GM18502 (cell line): ENCODE data around the gene DPP7.

Experiments used
- ATAC-seq: cut with Tn5 transposase; IDR thresholded peaks from one replicate; pipeline ENCODE4 v1.9.1; 2021; ENCODE audit warnings: mild to moderate bottlenecking; ENCODE audit not compliant: unreplicated experiment, poor library complexity

DPP7 gene

DNA sequence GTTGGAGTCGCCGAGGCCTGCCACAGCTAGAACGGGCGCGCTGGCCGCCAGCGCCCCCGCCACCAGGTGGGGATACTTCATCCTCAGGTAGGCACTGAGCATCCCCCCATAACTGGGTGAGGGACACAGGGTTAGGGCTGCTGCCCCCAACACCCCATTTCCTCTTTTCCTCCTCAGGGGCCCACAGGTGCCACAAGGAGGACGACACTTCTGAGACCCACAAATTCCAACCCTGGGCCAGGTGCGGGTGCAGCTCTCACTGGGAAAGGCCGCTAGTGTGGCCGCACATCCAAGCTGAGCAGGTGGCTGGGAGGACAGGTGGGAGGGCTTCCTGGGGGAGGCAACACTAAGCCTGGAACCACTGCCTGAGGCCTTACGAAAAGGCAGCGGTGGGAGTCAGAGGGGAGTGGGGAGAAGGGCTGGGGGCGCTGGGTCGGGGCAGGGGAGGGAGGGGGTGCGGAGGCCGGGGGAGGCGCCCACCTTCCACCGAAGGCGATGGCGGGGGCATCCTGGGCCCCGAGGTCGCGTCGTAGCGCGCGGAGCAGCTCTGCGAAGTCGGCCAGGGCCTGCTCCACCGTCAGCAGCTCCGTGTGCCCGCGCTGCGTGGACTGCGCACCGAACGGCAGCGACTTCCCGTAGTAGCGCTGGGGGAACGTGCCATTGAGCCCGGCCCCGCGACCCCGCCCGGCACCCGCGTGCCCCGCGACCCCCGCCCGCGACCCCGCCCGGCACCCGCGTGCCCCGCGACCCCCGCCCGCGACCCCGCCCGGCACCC, 961 bp downstream of the DPP7 start:
- ATAC-seq = no peak

DNA sequence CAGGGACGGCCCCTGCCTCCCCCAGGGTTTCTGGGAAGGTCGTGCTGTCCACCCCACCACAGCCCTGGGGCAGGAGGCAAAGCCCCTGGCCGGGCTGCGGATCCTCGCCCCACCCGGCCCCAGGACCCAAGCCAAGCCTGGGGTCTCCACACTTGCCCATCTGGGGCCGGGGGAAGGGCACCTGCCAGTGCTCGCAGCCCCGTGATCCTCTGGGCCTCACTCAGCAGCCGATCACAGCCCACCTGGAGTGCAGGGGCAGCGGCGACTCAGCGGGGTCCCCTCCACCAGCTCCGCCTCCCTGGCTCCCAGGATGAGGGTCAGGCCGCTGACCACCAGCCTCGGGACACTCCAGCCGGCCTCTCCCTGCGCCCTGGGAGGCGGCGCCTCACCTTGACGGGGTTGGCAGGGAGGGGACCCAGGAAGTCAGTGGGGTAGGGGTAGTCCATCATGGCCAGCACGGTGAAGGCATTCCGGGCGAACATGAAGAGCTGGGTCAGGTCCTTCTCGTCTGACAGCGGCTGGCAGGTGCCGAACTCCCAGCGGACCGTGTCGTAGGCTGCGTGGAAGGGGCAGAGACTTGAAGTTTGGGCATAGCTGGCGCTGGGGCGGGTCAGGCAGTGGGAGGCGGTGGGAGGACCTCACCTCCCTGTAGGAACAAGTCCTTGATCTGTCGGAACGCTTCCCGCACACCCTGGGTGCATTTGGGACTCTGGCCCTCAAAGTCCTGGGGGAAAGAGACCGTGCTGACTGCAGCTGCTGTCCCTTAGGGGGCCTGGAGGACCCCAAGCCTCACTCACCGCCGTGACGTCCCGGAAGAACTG, 1.8 kb downstream of the DPP7 start:
- ATAC-seq = no peak

DNA sequence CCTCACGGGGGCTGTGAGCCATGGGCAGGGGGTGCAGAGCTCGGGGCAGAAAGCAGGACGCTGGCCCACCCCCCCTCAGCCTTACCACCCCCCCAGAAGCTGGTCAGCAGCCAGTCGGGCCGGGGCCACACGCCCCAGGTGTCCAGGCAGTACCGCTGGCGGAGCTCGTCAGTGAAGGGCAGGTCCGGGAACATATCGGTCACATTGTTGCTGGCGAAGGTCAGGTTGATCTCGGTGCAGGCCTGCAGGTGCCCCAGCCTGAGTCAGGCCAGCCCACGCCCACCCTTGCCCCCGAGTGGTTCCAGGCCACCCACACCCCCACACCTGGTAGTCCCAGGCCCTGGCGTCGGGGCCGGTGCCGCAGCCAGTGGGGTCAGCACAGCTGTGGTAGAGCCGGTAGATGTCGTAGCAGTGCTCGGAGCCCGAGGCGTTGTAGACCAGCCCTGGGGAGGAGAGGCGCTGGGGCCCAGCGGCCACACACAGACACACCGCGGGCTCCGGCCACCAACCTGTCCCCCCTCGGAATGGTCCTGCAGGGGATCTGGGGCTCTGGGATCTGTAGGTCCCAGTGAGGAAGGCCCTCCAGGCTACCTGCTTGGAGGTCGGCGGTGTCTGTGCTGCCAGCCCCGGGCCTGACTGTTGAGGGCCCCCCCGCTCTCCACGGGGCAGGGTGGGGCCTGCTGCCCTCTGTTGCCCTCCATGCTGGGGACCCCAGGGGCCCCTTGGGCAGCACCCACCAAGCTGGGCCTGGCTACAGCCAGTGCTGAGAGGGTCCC, 2.6 kb downstream of the DPP7 start:
- ATAC-seq = no peak

DNA sequence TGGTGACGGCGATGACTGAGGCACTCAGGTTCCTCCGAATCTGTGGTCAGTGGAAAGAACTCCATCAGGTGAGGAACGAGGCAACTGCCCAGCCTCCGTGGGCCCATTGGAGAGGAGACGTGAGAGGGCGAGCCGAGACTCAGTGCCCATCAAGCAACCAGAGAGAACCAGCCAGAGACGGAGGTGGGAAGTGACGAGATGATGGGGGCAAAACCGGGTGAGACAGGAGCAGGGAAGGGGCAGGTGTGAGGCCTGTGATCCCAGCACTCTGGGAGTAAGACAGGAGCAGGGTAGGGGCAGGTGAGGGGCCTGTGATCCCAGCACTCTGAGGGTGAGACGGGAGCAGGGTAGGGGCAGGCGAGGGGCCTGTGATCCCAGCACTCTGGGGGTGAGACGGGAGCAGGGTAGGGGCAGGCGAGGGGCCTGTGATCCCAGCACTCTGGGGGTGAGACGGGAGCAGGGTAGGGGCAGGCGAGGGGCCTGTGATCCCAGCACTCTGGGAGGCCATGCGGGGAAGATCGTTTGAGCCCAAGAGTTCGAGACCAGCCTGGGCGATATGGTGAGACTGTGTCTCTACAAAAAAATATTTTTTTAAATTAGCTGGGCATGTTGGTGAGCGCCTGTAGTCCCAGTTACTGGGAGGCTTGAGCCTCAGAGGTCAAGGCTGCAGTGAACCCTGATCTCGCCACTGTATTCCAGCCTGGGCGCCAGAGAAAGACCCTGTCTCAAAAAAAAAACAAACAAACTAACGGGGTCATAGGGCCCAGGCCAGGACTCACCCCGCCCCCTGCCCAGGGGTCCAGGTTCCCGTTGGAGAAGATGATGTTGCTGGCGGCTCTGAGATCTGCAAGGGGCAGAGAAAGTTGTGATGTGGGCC, 3.4 kb downstream of the DPP7 start:
- ATAC-seq = no peak

DNA sequence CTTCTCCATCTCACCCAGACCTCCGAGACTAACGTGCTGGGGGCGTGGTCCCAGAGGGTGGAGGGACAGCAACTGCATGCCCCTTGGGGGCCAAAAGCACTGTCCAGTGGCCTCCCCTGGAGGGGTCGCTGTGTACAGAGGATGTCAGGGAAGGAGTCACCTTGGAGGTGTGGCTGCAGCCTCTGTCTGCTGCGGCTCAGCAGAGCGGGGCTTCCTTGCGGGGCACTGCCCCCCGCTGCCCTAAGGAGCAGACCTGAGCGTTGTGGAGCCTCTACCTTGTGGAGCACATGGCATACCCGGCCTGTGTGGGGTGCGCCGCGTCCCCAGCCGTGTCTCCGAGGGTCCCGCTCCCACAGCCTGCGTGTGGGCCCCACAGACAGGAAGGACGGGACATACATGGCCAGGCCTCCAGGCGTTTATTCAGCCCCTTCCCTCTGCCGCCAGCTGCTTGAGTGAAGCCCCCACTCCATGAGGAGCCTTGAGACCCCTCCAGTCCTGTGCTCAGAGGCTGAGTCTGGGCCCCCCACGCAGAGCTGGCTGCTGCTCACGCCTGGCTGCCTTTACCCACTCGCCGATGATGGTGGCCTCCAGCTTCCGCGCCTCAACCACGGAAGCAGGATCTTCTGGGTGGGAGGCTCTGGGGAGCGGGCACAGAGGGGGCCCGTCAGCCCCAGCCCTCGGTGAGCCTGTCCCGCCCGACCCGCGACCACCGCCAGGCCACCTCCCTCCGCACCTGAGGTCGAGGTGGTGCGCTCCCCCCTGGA, 4.2 kb downstream of the DPP7 start:
- no peak for ATAC-seq

DNA sequence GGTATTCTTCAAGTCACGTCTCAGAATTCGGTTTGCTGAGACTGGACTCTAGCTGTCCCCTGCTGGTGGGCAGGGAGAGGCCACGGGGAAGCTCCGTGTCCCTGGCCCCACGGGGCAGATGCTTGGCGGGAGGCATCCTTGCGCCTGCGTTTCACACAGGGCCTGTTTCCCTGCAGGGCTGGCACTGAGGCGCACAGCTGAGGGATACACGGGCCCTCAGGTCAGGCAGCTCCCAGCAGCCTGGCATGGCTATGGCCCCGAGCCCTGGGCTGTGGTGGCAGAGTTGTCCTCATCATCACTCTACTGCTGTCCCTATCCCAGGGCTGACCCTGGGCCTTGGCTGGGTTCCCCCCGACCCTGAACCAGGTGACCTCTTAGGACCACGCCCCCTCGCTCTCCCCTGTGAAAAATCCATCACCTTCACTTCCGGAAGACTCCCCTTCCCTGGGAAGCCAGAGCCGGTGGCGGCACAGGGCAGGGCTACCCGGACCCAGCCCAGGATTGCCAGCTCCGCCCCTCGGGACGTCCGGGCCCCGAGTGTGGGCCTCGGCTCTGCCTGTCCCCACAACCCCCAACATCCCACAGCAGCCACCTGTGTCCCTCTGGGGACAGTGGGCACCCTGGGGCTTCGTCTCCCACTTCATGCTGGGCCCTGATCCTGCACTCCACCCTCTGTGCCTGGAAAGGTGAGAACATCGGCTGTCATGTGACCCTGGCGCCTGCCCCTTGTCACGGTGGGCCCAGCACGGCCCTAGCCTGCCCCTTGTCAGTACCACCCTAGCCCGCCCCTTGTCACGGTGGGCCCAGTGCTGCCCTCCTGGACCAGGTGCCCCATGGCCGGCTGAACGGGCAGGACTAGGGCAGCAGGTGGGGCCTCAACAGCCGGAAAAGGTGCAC, 5.0 kb downstream of the DPP7 start:
- no peak for ATAC-seq

DNA sequence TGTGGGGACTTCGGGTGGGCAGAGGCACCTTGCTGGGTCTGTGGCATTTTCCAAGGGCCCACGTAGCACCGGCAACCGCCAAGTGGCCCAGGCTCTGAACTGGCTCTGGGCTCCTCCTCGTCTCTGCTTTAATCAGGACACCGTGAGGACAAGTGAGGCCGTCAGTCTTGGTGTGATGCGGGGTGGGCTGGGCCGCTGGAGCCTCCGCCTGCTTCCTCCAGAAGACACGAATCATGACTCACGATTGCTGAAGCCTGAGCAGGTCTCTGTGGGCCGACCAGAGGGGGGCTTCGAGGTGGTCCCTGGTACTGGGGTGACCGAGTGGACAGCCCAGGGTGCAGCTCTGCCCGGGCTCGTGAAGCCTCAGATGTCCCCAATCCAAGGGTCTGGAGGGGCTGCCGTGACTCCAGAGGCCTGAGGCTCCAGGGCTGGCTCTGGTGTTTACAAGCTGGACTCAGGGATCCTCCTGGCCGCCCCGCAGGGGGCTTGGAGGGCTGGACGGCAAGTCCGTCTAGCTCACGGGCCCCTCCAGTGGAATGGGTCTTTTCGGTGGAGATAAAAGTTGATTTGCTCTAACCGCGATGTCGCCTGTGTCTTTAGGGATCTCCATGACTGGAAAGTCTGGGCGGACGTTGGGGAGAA, 5.8 kb downstream of the DPP7 start:
- no peak for ATAC-seq

DNA sequence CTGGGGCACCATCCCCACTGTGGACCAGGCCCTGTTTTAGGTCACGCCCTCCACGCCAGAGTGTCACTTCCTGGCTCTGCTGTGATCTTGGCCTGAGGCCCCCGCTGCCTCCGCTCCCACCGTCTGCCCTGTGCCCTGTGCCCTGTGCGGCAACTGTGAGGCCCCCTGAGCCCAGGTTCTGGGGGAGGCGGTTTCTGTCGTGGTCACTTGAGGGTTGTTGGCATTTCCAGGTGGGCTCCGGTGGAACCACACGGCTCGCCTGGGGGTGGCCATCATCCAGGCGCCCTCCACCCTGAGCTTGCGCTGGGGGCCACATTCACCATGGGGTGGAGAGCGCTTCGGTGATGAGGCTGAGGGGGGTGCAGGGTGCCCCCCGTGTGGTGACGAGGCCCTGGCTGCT, 6.6 kb downstream of the DPP7 start:
- no peak for ATAC-seq

DNA sequence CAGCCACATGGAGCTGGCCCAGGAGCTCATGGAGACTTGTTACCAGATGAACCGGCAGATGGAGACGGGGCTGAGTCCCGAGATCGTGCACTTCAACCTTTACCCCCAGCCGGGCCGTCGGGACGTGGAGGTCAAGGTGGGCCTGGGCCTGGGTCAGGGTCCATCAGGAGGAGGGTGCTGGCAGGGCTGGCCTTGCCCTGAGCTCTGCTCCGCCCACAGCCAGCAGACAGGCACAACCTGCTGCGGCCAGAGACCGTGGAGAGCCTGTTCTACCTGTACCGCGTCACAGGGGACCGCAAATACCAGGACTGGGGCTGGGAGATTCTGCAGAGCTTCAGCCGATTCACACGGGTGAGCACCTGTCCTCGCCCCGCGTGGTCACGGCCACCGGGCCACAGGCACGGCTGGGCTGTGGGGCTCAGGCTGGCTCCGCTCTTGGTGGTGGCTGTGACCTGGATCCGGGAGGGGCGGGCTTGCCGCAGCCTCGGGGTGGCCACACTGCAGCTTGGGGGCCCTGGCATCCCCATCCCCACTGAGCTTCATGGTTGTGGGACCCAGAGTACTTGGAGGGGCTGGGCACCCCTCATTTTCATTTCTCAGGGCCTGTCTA, 7.1 kb downstream of the DPP7 start:
- no peak for ATAC-seq

DNA sequence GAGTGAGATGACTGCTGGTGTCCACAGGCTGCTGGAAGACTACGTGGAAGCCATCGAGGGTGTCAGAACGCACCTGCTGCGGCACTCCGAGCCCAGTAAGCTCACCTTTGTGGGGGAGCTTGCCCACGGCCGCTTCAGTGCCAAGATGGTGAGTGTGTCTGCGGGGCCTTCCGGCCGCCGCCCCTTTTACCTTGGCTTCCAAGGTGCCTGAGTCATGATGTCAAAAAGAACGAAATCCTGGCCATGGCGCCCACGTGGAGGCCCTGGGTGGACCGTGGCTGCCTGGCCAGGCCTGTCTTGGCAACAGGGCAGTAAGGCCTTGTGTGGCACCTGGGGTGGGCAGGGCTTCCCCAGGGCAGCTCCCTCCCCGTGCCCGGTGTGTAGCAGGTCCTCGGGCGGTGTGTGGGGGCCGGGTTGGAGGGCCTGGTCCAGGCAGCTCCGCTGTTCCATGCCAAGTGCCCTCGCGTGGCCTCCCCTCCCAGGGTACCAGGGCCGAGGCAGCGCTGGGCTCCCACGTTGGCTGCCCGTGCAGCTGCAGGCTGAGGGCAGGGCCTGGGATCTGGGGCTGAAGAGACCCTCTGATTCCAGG, 7.8 kb downstream of the DPP7 start:
- no peak for ATAC-seq

DNA sequence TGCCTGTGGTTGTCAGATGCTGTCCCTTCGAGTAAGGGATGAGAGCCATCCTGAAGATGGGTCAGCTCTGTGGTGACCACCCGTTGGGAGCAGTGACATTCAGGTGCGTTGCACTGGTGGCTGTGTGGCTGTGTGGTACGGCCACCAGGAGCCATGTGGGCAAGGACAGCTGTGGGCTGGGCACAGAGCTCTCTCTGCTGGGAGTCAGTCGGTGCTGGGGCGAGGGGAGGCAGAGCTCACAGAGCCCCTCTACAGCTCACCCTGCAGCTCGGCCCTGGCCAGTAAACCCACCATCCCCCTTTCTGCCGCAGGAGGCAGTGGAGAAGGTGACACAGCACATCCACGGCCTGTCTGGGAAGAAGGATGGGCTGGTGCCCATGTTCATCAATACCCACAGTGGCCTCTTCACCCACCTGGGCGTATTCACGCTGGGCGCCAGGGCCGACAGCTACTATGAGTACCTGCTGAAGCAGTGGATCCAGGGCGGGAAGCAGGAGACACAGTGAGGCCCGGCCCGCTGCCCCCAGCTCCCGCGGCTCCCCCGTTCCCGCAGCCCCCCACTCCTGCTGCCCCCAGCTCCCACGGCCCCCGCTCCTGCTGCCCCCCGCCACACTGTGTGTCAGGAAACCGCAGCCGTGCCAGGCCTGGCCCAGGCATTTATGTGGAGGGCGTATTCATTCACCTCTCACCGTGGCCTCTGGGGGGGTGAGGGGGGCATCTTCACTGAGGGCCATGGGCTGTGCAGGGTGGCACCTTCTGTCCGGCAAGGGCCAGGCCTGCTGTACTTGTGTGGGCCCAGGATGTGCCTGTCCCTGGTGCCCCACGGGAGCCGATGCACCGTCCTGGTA, 8.5 kb downstream of the DPP7 start:
- ATAC-seq = no peak

DNA sequence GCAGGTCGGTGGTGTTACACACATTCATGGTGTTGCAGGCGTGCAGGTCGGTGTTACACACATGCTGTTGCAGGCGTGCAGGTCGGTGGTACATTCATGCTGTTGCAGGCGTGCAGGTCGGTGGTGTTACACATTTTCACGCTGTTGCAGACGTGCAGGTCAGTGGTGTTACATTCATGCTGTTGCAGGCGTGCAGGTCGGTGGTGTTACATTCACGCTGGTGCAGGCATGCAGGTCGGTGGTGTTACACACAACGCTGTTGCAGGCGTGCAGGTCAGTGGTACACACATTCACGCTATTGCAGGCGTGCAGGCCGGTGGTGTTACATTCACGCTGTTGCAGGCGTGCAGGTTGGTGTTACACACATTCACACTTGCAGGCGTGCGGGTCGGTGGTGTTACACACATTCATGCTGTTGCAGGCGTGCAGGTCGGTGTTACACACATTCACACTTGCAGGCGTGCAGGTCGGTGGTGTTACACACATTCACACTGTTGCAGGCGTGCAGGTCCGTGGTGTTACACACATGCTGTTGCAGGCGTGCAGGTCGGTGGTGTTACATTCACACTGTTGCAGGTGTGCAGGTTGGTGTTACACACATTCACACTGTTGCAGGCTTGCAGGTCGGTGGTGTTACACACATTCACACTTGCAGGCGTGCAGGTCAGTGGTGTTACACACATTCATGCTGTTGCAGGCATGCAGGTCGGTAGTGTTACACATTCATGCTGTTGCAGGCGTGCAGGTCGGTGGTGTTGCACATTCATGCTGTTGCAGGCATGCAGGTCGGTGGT, 11.1 kb downstream of the DPP7 start:
- no peak for ATAC-seq

DNA sequence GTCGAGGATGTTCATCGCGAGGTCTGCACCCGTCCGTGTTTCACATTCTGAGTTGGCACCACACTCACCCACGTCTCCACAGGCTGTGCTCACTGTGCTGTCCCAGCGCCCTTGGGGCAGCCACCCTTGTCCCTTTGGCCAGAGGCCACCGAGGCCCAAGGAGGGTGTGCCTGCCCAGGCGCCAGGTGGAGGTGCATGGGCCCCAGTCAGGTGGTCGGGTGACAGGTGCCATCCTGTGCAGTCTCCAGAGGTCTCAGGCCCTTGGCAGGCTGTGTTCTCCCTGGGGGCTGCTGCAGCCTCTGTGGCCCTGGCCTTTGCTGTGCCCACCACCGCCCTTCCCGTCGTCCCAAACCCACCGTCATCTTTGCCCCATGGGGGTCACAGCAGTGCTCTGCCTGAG, 15.3 kb downstream of the DPP7 start:
- no peak for ATAC-seq

DNA sequence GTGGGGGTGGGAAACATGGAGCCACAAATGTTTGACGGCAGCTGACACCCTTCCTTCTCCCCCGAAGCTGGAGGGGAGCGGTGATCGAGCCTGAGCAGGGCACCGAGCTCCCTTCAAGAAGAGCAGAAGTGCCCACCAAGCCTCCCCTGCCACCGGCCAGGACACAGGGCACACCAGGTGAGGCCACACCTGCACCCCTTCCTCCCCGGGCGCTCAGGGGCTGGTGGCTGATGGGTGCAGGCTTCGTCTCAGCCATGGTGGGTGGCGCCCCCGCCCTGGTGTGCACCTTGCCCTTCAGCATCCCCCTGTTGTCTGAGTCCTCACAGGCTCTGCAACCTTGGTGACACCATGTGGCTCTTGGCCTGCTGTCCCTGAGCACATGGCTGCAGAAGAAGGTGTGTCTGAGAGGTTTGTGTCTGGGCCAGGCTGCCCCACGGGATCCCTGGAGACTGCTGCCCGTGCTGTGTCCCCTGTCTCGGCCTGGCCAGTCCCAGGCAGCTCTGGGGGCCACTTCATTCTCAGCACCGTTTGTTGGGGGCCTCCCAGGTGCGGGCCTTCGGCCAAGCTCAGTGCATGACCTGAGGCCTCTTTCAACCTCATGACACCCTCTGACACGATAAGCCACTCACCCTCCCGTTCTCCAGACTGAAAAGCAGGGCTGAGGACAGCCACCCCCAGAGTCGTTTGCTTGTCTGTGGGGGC, 16.6 kb downstream of the DPP7 start:
- ATAC-seq = no peak
